ENCODE results near the gene ABRACL. TPM values are rescaled to one million over a fixed set of nuclear protein-coding genes. Genes with fewer than 3 reads are reported as not detected.

Gene ABRACL
- total and polyA plus RNA-seq, 9 of the 15 experiments (the other 6 are each of a cell fraction or from before 2014, with no cell fraction given), result 1.1 to 5.2 (median 1.9) TPM

GRCh38 chr6:139058029-139058428 is 29.5 kb downstream of the ABRACL start:
- no peak for TF ChIP-seq ZBTB7A (IDR thresholded peaks at IDR 0.05; ENCODE audit: borderline replicate concordance, control insufficient read depth, low read depth, low read length)
- TF ChIP-seq ARID2 (IDR thresholded peaks at IDR 0.05), result no peak
- TF ChIP-seq MTA3 (IDR thresholded peaks at IDR 0.05; ENCODE audit: borderline replicate concordance), result no peak
- no peak for TF ChIP-seq ZBTB1 (CRISPR knock-in tag; IDR thresholded peaks at IDR 0.05; ENCODE audit: borderline replicate concordance, low read depth)
- TF ChIP-seq TRIM25 (IDR thresholded peaks at IDR 0.05; ENCODE audit: borderline replicate concordance), result no peak
- no peak for TF ChIP-seq EWSR1 (IDR thresholded peaks at IDR 0.05; ENCODE audit: borderline replicate concordance, low read depth, partially characterized antibody)
- TF ChIP-seq ESRRA (IDR thresholded peaks at IDR 0.05; ENCODE audit: borderline replicate concordance, low read depth), result no peak
- TF ChIP-seq PHB (CRISPR knock-in tag; IDR thresholded peaks at IDR 0.05), result no peak
- TF ChIP-seq ZNF668 (CRISPR knock-in tag; IDR thresholded peaks at IDR 0.05), result no peak
- no peak for TF ChIP-seq ZFP36 (IDR thresholded peaks at IDR 0.05; ENCODE audit: low read depth, low read length, partially characterized antibody)
- BruUV-seq (replicated peaks), result no TSS peak
- H4K20me1 ChIP-seq (replicated peaks; ENCODE audit: control insufficient read depth, insufficient read depth, low read length), result no peaks in the 10 kb centered on the region
- no peak overlapping the region for H3K9ac ChIP-seq (ENCODE audit: insufficient read depth in 1 of 2, low read depth in 2 of 2, low read length in 2 of 2)
- 0% methylated on average over 3 of the region's 3 CpGs for WGBS (ENCODE audit: insufficient coverage, low coverage, missing lambda C conversion rate)
- no peaks in the 10 kb centered on the region for H3K79me2 ChIP-seq (ENCODE audit: control insufficient read depth, insufficient read depth, low read length)
- FAIRE-seq (no peak), ATAC-seq (no peak), DNase-seq (ENCODE audit: extremely low read depth in 1 of 4, low spot score in 3 of 4) (no peak)
- H3K4me1 ChIP-seq (replicated peaks in 1 of 2; ENCODE audit: control insufficient read depth in 2 of 2, insufficient read depth in 2 of 2, low read length in 2 of 2), result no peaks in the 10 kb centered on the region
- H2AFZ ChIP-seq (ENCODE audit: low read depth, low read length), result no peak overlapping the region
- in situ Hi-C loops (cut with MboI) (no loop called here), intact Hi-C loops (cut with micrococcal nuclease) (no loop called here)
- no peak overlapping the region for H3K4me2 ChIP-seq (ENCODE audit: insufficient read depth, low read length)
- no peak overlapping the region for H3K4me3 ChIP-seq
- no peaks in the 10 kb centered on the region for H3K9me1 ChIP-seq (ENCODE audit: control insufficient read depth, insufficient read depth, low read length)
- ChIA-PET POLR2A (interaction anchor here (0.6 to 0.8 kb wide), 2 partner anchors 12 to 113 kb away, joined by 3 read pairs; no protein-coding TSS in a partner anchor), CTCF (ENCODE audit: low intra/inter-chr PET ratio) (no interaction called here)
- peaks cover 9 to 12% of the 10 kb centered on the region in 2 experiments; a peak in 4 of 5 replicates for H3K27me3 ChIP-seq (ENCODE audit: control insufficient read depth in 2 of 2, insufficient read depth in 2 of 2, low read length in 2 of 2)
- H3K36me3 ChIP-seq (ENCODE audit: control insufficient read depth, insufficient read depth, low read length), result no peaks in the 10 kb centered on the region
- no peak overlapping the region for H3K27ac ChIP-seq (ENCODE audit: extremely low read depth, low read depth, low read length)
- no peaks in the 10 kb centered on the region for H3K9me3 ChIP-seq (replicated peaks; ENCODE audit: control insufficient read depth, insufficient read depth, low read depth, low read length)

Measured in K562 (cell line).